D721Med (cell line): ENCODE measurements around the gene RPS6KA1.

ENCODE experiments used
- DNase-seq: peaks from one replicate; pipeline ENCODE4 v3.0.0; 2011; ENCODE audit warnings: low spot score; ENCODE audit not compliant: insufficient read length
- FAIRE-seq: peaks from 2 replicates; lab custom pipeline; 2011; peaks lifted over from hg19 to GRCh38; lab: Jason Lieb, UNC
- TF ChIP-seq, protein P1 (sequence below): IDR thresholded peaks from 2 replicates; pipeline ENCODE4 v1.5.1; 2012; ENCODE audit warnings: mild to moderate bottlenecking, control low read depth; ENCODE audit not compliant: insufficient read depth; ENCODE audit errors: missing control alignments

The RPS6KA1 gene

DNA sequence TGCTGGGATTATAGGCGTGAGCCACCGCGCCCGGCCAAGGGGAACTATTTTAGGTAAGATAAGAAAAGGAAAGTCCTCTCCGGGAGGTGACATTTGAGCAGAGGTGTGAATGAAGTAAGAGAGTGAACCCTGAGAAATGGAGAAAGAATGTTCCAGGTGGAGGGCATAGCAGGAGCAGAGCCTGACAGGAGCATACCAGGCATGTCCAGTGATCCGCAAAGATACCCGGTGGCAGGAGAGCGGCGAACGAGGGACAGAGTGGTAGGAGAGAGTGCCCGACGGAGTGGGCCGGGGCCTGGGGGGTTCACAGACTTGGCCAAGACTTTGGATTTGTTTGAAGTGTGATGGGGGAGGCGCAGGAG lies 7.9 kb upstream of the RPS6KA1 start:
- TF ChIP-seq, protein P1, sequence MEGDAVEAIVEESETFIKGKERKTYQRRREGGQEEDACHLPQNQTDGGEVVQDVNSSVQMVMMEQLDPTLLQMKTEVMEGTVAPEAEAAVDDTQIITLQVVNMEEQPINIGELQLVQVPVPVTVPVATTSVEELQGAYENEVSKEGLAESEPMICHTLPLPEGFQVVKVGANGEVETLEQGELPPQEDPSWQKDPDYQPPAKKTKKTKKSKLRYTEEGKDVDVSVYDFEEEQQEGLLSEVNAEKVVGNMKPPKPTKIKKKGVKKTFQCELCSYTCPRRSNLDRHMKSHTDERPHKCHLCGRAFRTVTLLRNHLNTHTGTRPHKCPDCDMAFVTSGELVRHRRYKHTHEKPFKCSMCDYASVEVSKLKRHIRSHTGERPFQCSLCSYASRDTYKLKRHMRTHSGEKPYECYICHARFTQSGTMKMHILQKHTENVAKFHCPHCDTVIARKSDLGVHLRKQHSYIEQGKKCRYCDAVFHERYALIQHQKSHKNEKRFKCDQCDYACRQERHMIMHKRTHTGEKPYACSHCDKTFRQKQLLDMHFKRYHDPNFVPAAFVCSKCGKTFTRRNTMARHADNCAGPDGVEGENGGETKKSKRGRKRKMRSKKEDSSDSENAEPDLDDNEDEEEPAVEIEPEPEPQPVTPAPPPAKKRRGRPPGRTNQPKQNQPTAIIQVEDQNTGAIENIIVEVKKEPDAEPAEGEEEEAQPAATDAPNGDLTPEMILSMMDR = no peak
- FAIRE-seq (no peak), DNase-seq (no peak)

DNA sequence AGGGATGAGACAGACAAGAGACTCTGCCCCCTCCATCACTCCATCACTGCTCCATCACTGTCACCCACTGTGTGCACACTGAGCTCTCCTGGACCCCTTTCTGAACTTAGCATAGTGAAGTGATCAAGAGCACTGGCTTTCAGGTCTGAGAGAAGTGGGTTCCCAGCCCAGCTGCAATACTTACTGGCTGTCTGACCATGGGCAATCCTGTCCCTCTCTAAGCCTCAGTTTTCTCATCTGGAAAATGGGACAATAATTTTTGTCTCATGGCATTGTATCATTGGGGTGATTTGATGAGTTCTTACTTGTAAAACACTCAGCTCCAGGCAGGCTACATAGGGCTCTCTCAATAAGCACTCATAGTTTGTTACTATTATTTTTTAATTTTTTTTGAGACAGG lies 7.5 kb upstream of the RPS6KA1 start:
- no peak for FAIRE-seq
- TF ChIP-seq, protein P1 = no peak
- no peak for DNase-seq

DNA sequence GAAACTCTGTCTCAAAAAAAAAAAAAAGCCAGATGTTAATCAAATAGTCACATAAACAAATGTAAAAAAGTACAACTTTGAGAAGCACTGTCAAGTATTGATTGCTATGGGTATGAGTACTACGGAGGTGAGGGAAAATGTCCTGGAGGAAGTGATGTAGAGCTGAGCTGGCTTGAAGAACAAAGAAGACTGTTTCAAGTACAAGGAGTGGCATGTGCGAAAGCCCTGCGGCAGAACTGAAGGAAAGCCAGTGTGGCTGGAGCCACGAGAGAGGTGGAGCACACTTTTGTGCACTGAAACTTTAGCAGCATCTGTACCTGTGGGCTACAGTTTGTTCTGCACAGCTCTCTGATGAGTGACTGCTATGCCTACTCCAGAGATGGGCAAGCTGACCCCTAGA lies 5.4 kb upstream of the RPS6KA1 start:
- no peak for FAIRE-seq
- DNase-seq = no peak
- TF ChIP-seq, protein P1 = no peak

DNA sequence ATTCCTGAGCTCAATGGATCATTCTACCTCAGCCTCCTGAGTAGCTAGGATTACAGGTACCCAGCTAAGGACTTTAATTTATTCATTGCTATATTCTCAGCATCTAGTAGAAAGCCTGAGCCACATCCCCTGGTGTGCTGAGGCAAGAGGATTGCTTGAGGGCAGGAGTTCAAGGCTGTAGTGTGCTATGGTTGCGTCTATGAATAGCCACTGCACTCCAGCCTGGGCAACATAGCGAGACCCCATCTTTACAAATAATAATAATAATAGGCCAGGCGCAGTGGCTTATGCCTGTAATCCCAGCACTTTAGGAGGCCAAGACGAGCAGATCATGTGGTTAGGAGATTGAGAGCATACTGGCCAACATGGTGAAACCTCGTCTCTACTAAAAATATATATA lies 3.3 kb upstream of the RPS6KA1 start:
- no peak for DNase-seq
- TF ChIP-seq, protein P1 = no peak
- FAIRE-seq = no peak

DNA sequence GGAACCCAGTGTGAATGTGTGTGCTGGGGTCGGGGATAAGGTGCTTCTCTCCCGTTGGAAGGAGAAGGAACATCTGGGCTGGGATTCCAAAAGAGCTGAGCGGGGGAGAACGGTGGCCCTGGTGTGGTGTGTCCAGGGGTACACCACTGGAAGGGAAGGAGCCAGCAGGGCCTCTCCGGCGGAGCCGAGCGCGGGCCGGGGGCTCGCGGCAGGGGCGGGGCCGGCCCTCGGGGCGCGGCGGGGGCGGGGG lies 231 bp upstream of the RPS6KA1 start:
- no peak for DNase-seq
- TF ChIP-seq, protein P1 = no peak
- FAIRE-seq = no peak

DNA sequence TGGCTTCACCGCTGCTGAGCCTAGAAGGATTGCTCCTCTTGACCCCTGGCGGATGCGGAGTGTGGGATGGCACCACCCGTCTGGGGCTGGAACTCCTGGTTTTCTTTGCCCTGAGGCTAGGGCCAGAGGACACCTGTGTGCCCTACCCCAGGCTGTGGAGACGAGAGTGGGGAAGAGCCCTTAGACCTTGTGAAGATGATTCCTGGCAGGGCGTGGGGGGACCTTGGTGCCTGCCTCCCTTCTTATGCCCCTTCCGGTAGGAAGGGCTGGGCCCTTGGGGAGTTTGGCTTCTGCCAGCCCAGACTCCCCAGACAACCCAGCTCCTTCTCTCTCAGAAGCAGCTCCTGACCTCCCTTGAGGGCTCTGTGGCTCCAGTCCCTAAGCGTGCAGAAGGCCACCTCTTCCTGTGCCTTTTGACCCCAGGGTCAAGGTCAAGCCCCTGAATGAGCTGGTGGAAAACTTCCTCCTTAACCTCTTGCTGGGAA lies 891 bp downstream of the RPS6KA1 start:
- no peak for DNase-seq
- TF ChIP-seq, protein P1 = no peak
- no peak for FAIRE-seq

DNA sequence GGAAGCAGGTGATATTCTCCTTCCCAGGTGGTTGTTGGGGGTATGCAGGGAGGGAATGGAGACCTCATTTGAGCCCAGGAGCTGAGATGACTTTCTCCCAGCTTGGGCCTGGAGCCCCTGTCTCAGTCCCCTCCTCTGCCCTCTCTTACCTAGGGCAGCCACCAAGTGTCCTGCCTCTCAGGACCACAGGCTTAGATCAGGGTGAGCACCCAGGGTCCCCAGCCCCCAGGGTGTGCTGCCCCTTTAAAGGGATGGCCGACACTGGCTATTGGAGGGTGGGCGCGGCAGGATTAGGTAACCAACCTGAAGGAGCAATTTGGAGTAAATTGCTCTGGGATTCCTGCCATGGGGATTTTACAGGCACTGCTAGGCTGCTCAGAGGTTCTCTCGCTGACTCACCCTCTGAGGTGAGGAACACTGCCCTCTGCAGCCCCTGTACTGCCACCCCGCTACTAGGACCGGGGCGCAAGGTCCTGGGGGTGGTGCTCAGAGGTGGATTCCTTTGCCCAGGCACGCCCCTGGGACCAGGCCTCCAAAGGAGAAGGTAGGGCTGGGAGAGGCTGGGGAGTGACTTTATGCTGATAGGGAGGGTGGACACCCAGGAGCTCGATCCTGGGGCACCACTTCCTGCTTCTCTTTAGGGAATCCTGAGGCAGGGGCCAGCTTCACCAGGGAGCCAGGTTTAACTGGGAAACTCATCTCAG lies 1.5 kb downstream of the RPS6KA1 start:
- TF ChIP-seq, protein P1 = peak; percentile 26
- DNase-seq = no peak
- FAIRE-seq = no peak
